Measurements from ENCODE around the gene TTL.
"Not testable (repeated sequence)": the region's sequence is repeated elsewhere in the genome, so short reads cannot be mapped to it uniquely, and the experiment has no call there.

Gene TTL

DNA sequence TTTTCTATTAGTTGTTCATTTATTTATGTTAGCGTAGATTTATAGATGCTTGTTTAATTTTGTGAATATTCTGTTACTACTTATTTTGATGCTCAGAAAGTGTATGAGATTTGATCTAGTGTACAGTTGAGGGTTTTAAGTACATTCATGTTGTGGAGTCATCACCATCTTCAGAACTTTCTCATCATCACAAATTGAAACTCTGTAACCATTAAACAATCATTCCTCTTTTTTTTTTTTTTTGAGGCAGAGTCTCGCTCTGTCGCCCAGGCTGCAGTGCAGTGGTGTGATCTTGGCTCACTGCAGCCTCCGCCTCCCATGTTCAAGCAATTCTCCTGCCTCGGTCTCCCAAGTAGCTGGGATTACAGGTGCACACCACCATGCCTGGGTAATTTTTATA, 84.6 kb downstream of the TTL start:
- not testable (repeated sequence) for H3K4me1 ChIP-seq (ENCODE audit: control insufficient read depth, low read depth, low read length); H3K4me3 ChIP-seq (ENCODE audit: low read length); H3K9me3 ChIP-seq (ENCODE audit: control insufficient read depth, low read depth, low read length); H3K9ac ChIP-seq (ENCODE audit: low read length); H3K27me3 ChIP-seq (ENCODE audit: control insufficient read depth, insufficient read depth, low read length); H3K27ac ChIP-seq (ENCODE audit: low read length)
- peaks cover 77% of the 10 kb centered on the region for H3K36me3 ChIP-seq (ENCODE audit: control insufficient read depth, low read depth, low read length)

DNA sequence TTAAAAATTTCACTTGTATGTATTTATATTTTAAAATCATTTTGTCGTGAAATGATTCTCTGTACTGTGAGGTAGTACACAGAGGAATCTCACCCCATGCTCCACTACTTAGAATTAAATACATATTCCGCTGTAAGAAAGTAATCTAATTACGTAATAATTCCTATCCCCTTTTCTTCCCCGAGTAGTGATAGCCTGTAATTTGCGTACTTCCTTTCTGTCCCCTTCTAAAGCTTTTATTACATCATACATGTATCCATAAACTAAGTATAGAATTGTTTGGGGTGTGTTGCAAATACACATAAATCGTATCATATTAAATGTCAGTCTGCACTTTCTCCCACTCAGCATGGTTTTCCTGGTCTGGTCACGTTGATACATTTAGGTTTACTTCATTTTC, 90.0 kb downstream of the TTL start:
- no peaks in the 10 kb centered on the region for H3K4me1 ChIP-seq (ENCODE audit: control insufficient read depth, low read depth, low read length)
- no peak overlapping the region for H3K4me3 ChIP-seq (ENCODE audit: low read length)
- H3K9ac ChIP-seq (ENCODE audit: low read length): no peak overlapping the region
- H3K36me3 ChIP-seq (ENCODE audit: control insufficient read depth, low read depth, low read length): peaks cover 89% of the 10 kb centered on the region
- no peaks in the 10 kb centered on the region for H3K27me3 ChIP-seq (ENCODE audit: control insufficient read depth, insufficient read depth, low read length)
- H3K9me3 ChIP-seq (ENCODE audit: control insufficient read depth, low read depth, low read length): no peaks in the 10 kb centered on the region
- no peak overlapping the region for H3K27ac ChIP-seq (ENCODE audit: low read length)

DNA sequence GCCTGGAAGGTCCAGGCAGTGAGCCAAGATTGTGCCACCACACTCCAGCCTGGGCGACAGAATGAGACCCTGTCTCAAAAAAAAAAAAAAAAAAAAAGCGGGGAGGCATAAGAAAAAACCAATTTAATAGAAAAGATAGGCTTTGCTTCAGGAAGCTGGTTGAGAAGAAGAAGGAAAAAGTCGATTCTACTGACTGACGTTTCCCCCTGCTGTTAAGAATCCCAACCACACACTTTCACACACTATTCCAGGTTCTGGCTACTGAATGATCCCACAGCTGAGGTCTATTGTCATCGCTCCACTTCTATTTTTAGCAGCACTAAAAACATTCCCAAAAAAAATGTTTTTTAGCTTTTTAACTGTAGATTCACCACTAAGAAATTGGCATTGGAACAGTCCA, 95.8 kb downstream of the TTL start:
- Histone ChIP-seq H3K9me3 (ENCODE audit: control insufficient read depth, low read depth, low read length) (no peaks in the 10 kb centered on the region), H3K9ac (ENCODE audit: low read length) (no peak overlapping the region), H3K27me3 (ENCODE audit: control insufficient read depth, insufficient read depth, low read length) (no peaks in the 10 kb centered on the region), H3K4me3 (ENCODE audit: low read length) (no peak overlapping the region), H3K27ac (ENCODE audit: low read length) (no peak overlapping the region), H3K36me3 (ENCODE audit: control insufficient read depth, low read depth, low read length) (peaks cover 37% of the 10 kb centered on the region), H3K4me1 (ENCODE audit: control insufficient read depth, low read depth, low read length) (no peaks in the 10 kb centered on the region)

DNA sequence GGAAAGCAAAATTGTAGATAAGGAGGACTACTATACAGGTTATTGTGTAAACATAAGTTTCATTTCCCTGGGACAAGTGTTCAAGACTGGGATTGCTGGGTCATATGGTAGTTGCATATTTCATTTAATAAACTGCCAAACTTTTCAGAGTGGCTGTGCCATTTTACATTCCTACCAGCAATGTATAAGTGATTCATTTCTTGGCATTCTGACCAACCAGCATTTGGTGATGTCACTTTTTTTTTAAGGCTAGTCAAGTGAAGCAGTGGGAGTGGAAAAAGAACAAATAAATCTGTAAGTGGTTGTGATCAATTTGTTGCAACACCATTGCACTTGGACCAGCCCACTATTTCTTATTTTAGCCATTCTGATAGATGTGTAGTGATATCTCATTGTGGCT, 97.3 kb downstream of the TTL start:
- H3K4me1 ChIP-seq (ENCODE audit: control insufficient read depth, low read depth, low read length): peaks cover 6% of the 10 kb centered on the region
- H3K27ac ChIP-seq (ENCODE audit: low read length): no peak overlapping the region
- H3K4me3 ChIP-seq (ENCODE audit: low read length): no peak overlapping the region
- H3K9me3 ChIP-seq (ENCODE audit: control insufficient read depth, low read depth, low read length): no peaks in the 10 kb centered on the region
- H3K9ac ChIP-seq (ENCODE audit: low read length): no peak overlapping the region
- no peaks in the 10 kb centered on the region for H3K27me3 ChIP-seq (ENCODE audit: control insufficient read depth, insufficient read depth, low read length)
- H3K36me3 ChIP-seq (ENCODE audit: control insufficient read depth, low read depth, low read length): peaks cover 25% of the 10 kb centered on the region

DNA sequence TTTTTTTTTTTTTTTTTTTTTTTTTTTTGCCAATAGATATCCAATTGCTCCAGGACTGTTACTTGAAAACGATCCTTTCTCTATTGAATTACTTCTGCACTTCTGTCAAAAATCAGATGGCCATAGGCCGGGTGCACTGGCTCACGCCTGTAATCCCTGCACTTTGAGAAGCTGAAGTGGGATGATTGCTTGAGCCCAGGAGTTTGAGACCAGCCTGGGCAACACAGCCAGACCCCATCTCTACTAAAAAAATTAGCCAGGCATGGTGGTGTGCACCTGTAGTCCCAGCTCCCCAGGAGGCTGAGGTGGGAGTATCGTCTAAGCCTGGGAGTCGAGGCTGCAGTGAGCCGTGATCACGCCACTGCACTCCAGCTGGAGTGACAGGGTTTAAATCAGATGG, 98.1 kb downstream of the TTL start:
- no peak overlapping the region for H3K27ac ChIP-seq (ENCODE audit: low read length)
- peaks cover 17% of the 10 kb centered on the region for H3K36me3 ChIP-seq (ENCODE audit: control insufficient read depth, low read depth, low read length)
- no peaks in the 10 kb centered on the region for H3K9me3 ChIP-seq (ENCODE audit: control insufficient read depth, low read depth, low read length)
- H3K4me3 ChIP-seq (ENCODE audit: low read length): no peak overlapping the region
- H3K27me3 ChIP-seq (ENCODE audit: control insufficient read depth, insufficient read depth, low read length): no peaks in the 10 kb centered on the region
- H3K9ac ChIP-seq (ENCODE audit: low read length): no peak overlapping the region
- H3K4me1 ChIP-seq (ENCODE audit: control insufficient read depth, low read depth, low read length): peaks cover 6% of the 10 kb centered on the region

DNA sequence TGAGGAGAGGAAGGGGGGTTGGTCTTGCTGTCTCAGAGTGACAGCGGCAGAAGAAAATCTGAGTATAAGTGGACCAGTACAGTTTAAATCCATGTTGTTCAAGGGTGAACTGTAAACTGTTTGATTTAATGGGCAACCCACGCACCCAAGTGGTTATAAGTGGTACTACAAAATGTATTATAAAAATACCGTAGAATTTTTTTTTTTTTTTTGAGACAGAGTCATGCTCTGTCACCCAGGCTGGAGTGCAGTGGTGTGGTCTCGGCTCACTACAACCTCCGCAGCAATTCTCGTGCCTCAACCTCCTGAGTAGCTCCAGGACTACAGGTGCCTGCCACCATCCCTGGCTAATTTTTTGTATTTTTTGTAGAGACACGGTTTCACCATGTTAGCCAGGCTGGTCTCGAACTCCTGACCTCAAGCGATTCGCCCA, 100.4 kb downstream of the TTL start:
- no peak overlapping the region for H3K27ac ChIP-seq (ENCODE audit: low read length)
- H3K36me3 ChIP-seq (ENCODE audit: control insufficient read depth, low read depth, low read length): no peaks in the 10 kb centered on the region
- no peak overlapping the region for H3K4me3 ChIP-seq (ENCODE audit: low read length)
- H3K9me3 ChIP-seq (ENCODE audit: control insufficient read depth, low read depth, low read length): no peaks in the 10 kb centered on the region
- H3K4me1 ChIP-seq (ENCODE audit: control insufficient read depth, low read depth, low read length): peaks cover 11% of the 10 kb centered on the region
- no peaks in the 10 kb centered on the region for H3K27me3 ChIP-seq (ENCODE audit: control insufficient read depth, insufficient read depth, low read length)
- H3K9ac ChIP-seq (ENCODE audit: low read length): no peak overlapping the region

DNA sequence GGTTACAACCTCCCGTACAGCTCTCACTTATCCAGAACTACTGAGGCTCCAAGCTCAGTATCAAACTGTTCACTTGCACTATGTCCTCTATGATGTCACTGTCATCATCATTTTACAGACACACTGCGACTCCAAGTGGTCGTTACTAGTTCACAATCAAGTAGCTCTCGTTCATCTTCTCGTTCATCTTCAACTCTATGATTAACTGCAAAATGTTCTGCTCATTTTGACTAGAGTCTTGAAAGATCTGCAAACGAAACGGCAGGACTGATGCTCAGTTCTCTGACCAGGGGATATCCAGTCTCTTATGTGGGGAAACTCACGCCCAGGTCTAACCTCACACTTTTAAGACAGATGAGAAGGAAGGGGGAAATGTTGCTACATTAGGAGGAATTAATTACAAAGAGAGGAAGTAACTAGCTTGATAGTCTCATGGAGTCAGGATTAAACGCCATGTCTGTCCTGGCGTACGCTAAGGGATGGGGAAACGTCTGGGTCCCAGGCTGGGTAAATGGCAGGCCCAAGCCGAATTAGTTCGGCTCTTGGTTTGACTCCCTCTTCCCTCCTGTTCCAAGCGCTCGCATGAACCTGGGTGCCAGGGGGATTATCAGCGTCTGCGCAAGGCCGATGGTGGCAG, 101.7 kb downstream of the TTL start:
- Histone ChIP-seq H3K9ac (ENCODE audit: low read length) (peak overlapping the region; percentile 82), H3K9me3 (ENCODE audit: control insufficient read depth, low read depth, low read length) (no peaks in the 10 kb centered on the region), H3K27ac (ENCODE audit: low read length) (peak overlapping the region; percentile 70), H3K27me3 (ENCODE audit: control insufficient read depth, insufficient read depth, low read length) (no peaks in the 10 kb centered on the region), H3K36me3 (ENCODE audit: control insufficient read depth, low read depth, low read length) (peaks cover 5% of the 10 kb centered on the region), H3K4me1 (ENCODE audit: control insufficient read depth, low read depth, low read length) (peaks cover 11% of the 10 kb centered on the region), H3K4me3 (ENCODE audit: low read length) (peak overlapping the region; percentile 96)

DNA sequence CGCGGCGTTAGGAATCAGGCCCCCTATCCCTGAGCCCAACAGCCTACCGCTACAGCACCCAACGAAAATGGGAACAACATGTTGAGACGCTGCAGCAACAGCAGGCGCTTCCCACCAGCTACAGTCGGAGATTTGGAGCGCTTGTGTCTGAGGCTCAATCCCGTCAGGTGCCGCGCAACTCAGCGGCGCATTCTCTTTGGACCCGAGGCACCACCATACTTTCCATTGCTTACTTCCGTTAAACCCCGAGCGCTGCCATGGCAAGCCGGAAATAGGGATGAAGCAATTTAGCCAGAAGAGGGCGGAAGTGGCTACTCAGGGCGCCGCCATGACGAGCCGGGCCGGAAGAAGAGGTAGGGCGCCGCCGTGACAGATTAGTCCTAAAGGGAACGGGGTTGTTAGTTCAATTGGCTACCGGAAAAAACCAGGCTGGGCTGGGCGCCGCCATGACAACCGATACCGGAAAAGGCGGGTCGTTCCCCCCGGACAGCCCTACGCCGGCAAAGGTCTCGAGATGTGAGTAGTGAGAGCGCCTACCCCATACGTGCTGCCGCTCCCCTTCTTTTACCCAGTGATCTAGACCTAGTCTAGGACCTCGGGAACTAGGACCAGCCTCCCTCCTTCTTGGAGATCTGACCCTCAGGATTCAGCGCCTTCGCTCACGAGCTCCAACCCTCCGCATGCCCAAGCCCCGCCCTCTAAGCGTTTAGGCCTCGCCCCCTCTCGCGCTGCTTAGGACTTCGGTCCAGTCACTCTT, 102.4 kb downstream of the TTL start, which contains the start of gene CHCHD5:
CHCHD5 (plus strand) TSS at position 476 of the 757 bp plus-strand sequence; CDS start at position 515, 39 bp downstream.
- Histone ChIP-seq H3K4me3 (ENCODE audit: low read length) (peak within 1 kb of the TSS; percentile 96), H3K36me3 (ENCODE audit: control insufficient read depth, low read depth, low read length) (peaks cover 6% of the 10 kb centered on the region), H3K27me3 (ENCODE audit: control insufficient read depth, insufficient read depth, low read length) (no peaks in the 10 kb centered on the region), H3K4me1 (ENCODE audit: control insufficient read depth, low read depth, low read length) (peaks cover 11% of the 10 kb centered on the region), H3K9me3 (ENCODE audit: control insufficient read depth, low read depth, low read length) (no peaks in the 10 kb centered on the region), H3K9ac (ENCODE audit: low read length) (peak within 1 kb of the TSS; percentile 82), H3K27ac (ENCODE audit: low read length) (peak within 1 kb of the TSS; percentile 83)

DNA sequence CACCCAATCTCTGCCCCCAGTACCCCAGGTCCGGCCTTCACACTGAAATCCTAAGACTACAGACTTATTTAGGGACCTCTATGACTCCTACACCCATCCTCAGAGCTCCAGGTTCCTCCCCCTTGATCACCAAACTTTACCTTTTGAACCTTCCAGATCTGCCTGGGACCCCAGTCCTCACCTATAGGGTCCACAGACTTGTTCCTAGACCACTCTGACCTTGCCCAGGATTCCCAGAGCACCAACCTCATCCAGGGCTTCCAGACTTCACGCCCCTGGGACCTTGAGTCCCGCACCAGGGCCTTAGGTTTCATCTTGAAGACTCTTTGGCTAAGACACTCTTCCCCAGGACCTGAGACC, 102.9 kb downstream of the TTL start:
- Histone ChIP-seq H3K36me3 (ENCODE audit: control insufficient read depth, low read depth, low read length) (peaks cover 6% of the 10 kb centered on the region), H3K9ac (ENCODE audit: low read length) (peak overlapping the region; percentile 82), H3K27me3 (ENCODE audit: control insufficient read depth, insufficient read depth, low read length) (no peaks in the 10 kb centered on the region), H3K27ac (ENCODE audit: low read length) (peak overlapping the region; percentile 83), H3K4me3 (ENCODE audit: low read length) (peak overlapping the region; percentile 96), H3K9me3 (ENCODE audit: control insufficient read depth, low read depth, low read length) (no peaks in the 10 kb centered on the region), H3K4me1 (ENCODE audit: control insufficient read depth, low read depth, low read length) (peaks cover 11% of the 10 kb centered on the region)

DNA sequence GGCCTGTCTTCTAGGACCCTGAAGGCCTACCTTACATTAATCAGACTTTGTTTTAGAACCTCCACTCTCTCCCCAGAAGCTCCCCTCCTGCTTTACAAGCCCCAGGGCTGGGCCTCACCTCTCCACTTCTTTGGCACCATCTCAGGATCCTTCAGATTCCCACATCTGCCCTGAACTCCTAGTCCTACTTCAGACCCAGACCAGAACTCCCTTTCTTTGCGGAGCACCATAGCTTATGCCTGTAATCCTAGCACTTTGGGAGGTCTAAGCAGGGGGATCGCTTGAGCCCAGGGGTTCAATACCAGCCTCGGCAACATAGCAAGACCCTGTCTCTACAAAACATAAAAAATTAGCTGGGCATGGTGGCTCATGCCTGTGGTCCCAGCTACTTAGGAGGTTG, 103.4 kb downstream of the TTL start:
- H3K4me3 ChIP-seq (ENCODE audit: low read length): peak overlapping the region; percentile 96

DNA sequence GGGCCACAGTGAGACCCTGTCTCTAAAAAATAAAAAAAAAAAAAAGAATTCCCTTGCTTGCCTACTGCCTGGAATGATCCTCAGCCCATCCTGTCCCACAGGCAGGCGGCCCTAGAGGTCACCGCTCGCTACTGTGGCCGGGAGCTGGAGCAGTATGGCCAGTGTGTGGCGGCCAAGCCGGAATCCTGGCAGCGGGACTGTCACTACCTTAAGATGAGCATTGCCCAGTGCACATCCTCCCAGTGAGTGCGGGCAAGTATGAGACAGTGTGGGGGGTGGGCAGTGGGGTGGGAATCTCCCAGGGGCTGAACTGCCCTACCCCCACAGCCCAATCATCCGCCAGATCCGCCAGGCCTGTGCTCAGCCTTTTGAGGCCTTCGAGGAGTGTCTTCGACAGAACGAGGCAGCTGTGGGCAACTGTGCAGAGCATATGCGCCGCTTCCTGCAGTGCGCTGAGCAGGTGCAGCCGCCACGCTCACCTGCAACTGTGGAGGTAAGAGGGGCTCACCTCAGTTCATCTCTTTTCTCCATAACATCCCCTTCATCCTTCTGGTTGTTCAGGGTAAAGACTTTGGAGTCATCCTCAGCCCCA, 104.0 kb downstream of the TTL start:
- Histone ChIP-seq H3K9me3 (ENCODE audit: control insufficient read depth, low read depth, low read length) (no peaks in the 10 kb centered on the region), H3K27me3 (ENCODE audit: control insufficient read depth, insufficient read depth, low read length) (no peaks in the 10 kb centered on the region), H3K9ac (ENCODE audit: low read length) (no peak overlapping the region), H3K36me3 (ENCODE audit: control insufficient read depth, low read depth, low read length) (peaks cover 6% of the 10 kb centered on the region), H3K4me1 (ENCODE audit: control insufficient read depth, low read depth, low read length) (peaks cover 11% of the 10 kb centered on the region), H3K4me3 (ENCODE audit: low read length) (no peak overlapping the region), H3K27ac (ENCODE audit: low read length) (no peak overlapping the region)

More for the DNA sequence above, 103.4 kb downstream of the TTL start:
- Histone ChIP-seq H3K27ac (ENCODE audit: low read length) (no peak overlapping the region), H3K9me3 (ENCODE audit: control insufficient read depth, low read depth, low read length) (no peaks in the 10 kb centered on the region), H3K27me3 (ENCODE audit: control insufficient read depth, insufficient read depth, low read length) (no peaks in the 10 kb centered on the region), H3K9ac (ENCODE audit: low read length) (peak overlapping the region; percentile 82), H3K4me1 (ENCODE audit: control insufficient read depth, low read depth, low read length) (peaks cover 11% of the 10 kb centered on the region), H3K36me3 (ENCODE audit: control insufficient read depth, low read depth, low read length) (peaks cover 6% of the 10 kb centered on the region)
